Fibroblast of villous mesenchyme (primary cell): ENCODE data around the gene GSDMA. TPM values are rescaled to one million over a fixed set of nuclear protein-coding genes. Genes with fewer than 3 reads are reported as not detected.
A peak's percentile ranks its signal among the peaks of the same experiment; 100 is the strongest.

Source experiments
- small RNA-seq: library from RNA; depleted of rRNA; stranded (forward); fragments of <200 nt; gene quantifications from one replicate; pipeline ENCODE3, GENCODE V24; 2012
- total RNA-seq: library from RNA; depleted of rRNA; stranded (reverse); fragments of >200 nt; gene quantifications from 2 replicates; pipeline ENCODE4 v1.2.3, GENCODE V29; 2012

Gene GSDMA
- total RNA-seq, 1 donor, result under 0.01 TPM

Small RNAs within 50 kb of the gene (small RNA-seq; reads per million reads assigned to genes)
- gene SNORD124, result 365 reads per million, percentile 98 among the genes with 10 or more reads in this experiment

Other genes with a start within 250 kb of the GSDMA start
- 19.0 and 30.3 TPM in 2 replicates for gene MIEN1, start 232.5 kb upstream of the GSDMA start, total RNA-seq
- 0.97 and 1.3 TPM in 2 replicates for gene GRB7, start 225.1 kb upstream of the GSDMA start, total RNA-seq
- gene IKZF3, start 98.7 kb upstream of the GSDMA start, total RNA-seq, result under 0.01 TPM in 2 replicates
- gene ZPBP2, start 94.8 kb upstream of the GSDMA start, total RNA-seq, result not detected in 2 replicates
- gene GSDMB, start 44.4 kb upstream of the GSDMA start, total RNA-seq, result 5.2 and 5.8 TPM in 2 replicates
- 51.5 and 61.7 TPM in 2 replicates for gene ORMDL3, start 35.4 kb upstream of the GSDMA start, total RNA-seq
- gene LRRC3C, start 35.3 kb upstream of the GSDMA start, total RNA-seq, result not detected in 2 replicates
- 118 and 120 TPM in 2 replicates for gene PSMD3, start 17.8 kb downstream of the GSDMA start, total RNA-seq
- gene CSF3, start 52.4 kb downstream of the GSDMA start, total RNA-seq, result 0.97 and 4.3 TPM in 2 replicates
- gene MED24, start 91.4 kb downstream of the GSDMA start, total RNA-seq, result 46.7 and 47.9 TPM in 2 replicates
- gene THRA, start 100.0 kb downstream of the GSDMA start, total RNA-seq, result 19.0 and 27.2 TPM in 2 replicates
- 1.7 and 2.3 TPM in 2 replicates for gene NR1D1, start 137.6 kb downstream of the GSDMA start, total RNA-seq
- 64.4 and 73.0 TPM in 2 replicates for gene MSL1, start 159.0 kb downstream of the GSDMA start, total RNA-seq
- gene CASC3, start 177.5 kb downstream of the GSDMA start, total RNA-seq, result 42.5 and 51.8 TPM in 2 replicates
- gene RAPGEFL1, start 214.5 kb downstream of the GSDMA start, total RNA-seq, result 2.2 and 2.6 TPM in 2 replicates